Sigmoid colon (tissue), 3 donors: ENCODE results near the gene UBL4B.

ENCODE experiments used
- CTCF ChIP-seq, 4 experiments: fragments of 450-650 bp in 3 of 4; fragments of 200-600 bp in 1 of 4; IDR thresholded peaks; one replicate each; pipeline ENCODE4 v1.5.1; 2016 to 2019; ENCODE audit warnings: antibody characterized with exemption in 4 of 4, mild to moderate bottlenecking in 3 of 4, moderate library complexity in 2 of 4
- POLR2A ChIP-seq, 2 donors: fragments of 450-650 bp; IDR thresholded peaks; one replicate each; pipeline ENCODE4 v1.6.1; 2016; ENCODE audit warnings: antibody characterized with exemption in 2 of 2, mild to moderate bottlenecking in 2 of 2, moderate library complexity in 2 of 2

GRCh38 chr1:110130989-110131388 lies 18.7 kb downstream of the UBL4B start:
- TF ChIP-seq POLR2A (IDR thresholded peaks at IDR 0.05) (no peak), CTCF (IDR thresholded peaks at IDR 0.05) (no peak)
